Lower leg skin (tissue), 4 donors: ENCODE data around the gene TMEM9. TPM values are rescaled to one million over a fixed set of nuclear protein-coding genes. Genes with fewer than 3 reads are reported as not detected.

Experiments
- DNase-seq, 2 donors: peaks; one replicate each; pipeline ENCODE4 v3.0.0-alpha.2; 2019; ENCODE audit warnings: low spot score in 2 of 2
- H3K4me3 ChIP-seq: fragments of 200-600 bp; sonication (generic); 2 replicates; pipeline ENCODE4 v1.5.1; 2017; ENCODE audit warnings: mild to moderate bottlenecking, low read depth; ENCODE audit not compliant: poor library complexity, severe bottlenecking
- POLR2A ChIP-seq, 2 donors: fragments of 450-650 bp; IDR thresholded peaks; one replicate each; pipeline ENCODE4 v1.6.1; 2016 to 2017; ENCODE audit warnings: antibody characterized with exemption in 2 of 2, mild to moderate bottlenecking in 1 of 2, moderate library complexity in 1 of 2
- WGBS, 2 donors: methylation state at CpG; one replicate each; pipeline ENCODE4 v1.1.5; 2018; 5-methylcytosine and 5-hydroxymethylcytosine counted together
- intact Hi-C: fragments of 100-400 bp; cut with DNase I; formaldehyde crosslinking; loops from one replicate; pipeline ENCODE4 v1.15.0; 2023; ENCODE audit warnings: low total_unique reads
- total RNA-seq, 4 donors: library from RNA; depleted of rRNA; stranded (reverse); fragments of >200 nt; gene quantifications; one replicate each; pipeline ENCODE4 v1.1.0, GENCODE V29; 2016
- TF ChIP-seq, protein P1 (sequence below), 3 donors: fragments of 450-650 bp; IDR thresholded peaks; one replicate each; pipeline ENCODE4 v1.5.1; 2016; ENCODE audit warnings: antibody characterized with exemption in 3 of 3, mild to moderate bottlenecking in 3 of 3, moderate library complexity in 2 of 3

The TMEM9 gene
- total RNA-seq, 4 donors from 2014 or later, result 32.3 to 48.5 (median 45.9) TPM

DNA sequence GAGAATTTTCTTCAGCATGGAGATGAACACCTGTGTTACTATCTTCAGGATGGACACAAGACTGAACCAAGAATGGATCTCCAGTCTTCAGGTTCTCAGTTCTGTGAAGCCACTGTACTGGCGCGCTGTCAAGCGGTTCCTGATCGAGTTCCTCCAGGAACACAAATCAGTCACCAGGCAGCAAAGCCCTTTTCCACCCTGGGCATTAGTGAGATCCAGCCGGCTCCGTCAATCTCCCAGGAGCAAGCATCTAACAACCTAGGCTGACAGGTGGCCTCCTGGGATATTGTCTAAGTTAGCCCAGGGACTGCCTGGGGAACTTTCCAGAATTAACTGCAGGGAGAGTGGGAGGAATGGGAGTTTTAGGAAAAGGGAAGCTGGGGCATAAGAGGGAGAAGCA, 26.6 kb upstream of the TMEM9 start:
- intact Hi-C loops, result no loop called here
- H3K4me3 ChIP-seq, result no peak overlapping the region
- WGBS, 2 donors, result 83 to 96% methylated on average over 6 of the region's 6 CpGs
- no peak for TF ChIP-seq POLR2A (IDR thresholded peaks at IDR 0.05)
- TF ChIP-seq, protein P1, sequence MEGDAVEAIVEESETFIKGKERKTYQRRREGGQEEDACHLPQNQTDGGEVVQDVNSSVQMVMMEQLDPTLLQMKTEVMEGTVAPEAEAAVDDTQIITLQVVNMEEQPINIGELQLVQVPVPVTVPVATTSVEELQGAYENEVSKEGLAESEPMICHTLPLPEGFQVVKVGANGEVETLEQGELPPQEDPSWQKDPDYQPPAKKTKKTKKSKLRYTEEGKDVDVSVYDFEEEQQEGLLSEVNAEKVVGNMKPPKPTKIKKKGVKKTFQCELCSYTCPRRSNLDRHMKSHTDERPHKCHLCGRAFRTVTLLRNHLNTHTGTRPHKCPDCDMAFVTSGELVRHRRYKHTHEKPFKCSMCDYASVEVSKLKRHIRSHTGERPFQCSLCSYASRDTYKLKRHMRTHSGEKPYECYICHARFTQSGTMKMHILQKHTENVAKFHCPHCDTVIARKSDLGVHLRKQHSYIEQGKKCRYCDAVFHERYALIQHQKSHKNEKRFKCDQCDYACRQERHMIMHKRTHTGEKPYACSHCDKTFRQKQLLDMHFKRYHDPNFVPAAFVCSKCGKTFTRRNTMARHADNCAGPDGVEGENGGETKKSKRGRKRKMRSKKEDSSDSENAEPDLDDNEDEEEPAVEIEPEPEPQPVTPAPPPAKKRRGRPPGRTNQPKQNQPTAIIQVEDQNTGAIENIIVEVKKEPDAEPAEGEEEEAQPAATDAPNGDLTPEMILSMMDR (IDR thresholded peaks at IDR 0.05), result no peak
- peak in 1 of 2 donors; percentile 25 for DNase-seq

DNA sequence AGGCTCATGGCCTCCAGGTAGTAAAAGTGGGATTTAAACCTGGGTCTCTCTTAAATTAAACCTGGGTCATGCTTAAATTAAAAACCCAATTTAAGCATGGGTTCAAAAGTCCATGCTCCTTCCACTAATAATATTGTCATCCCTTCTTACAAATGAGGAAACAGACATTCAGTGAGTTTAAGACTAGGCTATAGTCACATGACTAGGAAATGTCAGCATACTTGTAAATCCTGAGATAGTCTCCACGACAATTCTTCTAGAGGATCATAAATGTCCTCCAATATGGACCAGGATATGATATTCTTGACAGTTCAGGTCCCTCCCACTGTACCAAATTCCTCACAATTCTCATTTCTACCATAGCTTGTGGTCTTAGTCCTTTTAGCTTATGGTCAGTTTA, 25.9 kb upstream of the TMEM9 start:
- intact Hi-C loops, result no loop called here
- TF ChIP-seq, protein P1 (IDR thresholded peaks at IDR 0.05), result no peak
- no peak for TF ChIP-seq POLR2A (IDR thresholded peaks at IDR 0.05)
- DNase-seq, result no peak
- no peak overlapping the region for H3K4me3 ChIP-seq
- 66 to 69% methylated on average over 1 of the region's 1 CpG for WGBS, 2 donors

DNA sequence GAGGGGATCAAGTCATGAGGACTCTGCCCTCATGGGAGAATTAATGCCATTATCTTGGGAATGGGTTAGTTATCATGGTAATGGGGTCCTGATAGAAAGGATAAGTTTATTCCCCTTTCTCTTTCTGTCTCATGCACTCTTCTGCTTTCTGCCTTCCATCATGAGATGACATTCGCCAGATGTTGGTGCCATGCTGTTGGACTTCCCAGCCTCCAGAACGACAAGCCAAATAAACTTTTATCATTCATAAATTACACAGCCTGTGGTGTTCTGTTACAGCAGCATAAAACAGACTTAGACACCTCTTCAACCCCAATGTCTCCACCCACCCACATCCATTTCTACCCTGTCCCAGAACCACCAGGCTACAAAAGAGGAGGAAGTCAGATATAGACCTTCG, 24.4 kb upstream of the TMEM9 start:
- WGBS, 2 donors, result 56 to 69% methylated on average over 3 of the region's 3 CpGs
- intact Hi-C loops, result no loop called here
- H3K4me3 ChIP-seq, result no peak overlapping the region
- TF ChIP-seq, protein P1 (IDR thresholded peaks at IDR 0.05), result no peak
- peak in 1 of 2 donors; percentile 29 for DNase-seq

DNA sequence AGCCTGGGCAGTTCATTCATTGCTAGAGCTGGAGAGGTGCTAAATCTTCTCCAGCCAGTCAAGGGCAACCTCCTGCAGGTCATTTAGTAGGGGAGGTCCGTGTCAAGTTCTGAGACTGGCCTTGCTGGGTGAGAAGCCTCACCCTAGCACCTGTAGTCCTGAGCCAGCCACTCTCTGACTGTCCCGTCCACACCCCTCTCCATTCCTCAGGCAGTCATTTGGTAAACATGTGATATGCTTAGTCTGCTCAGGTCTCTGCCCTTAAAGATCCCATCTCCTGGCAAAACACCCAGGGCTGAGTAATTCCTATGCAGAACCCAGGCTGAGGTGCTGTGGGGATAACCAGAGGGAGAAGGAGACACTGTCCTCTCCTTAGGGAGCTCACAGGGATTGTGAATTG, 22.7 kb upstream of the TMEM9 start:
- 48 to 71% methylated on average over 2 of the region's 2 CpGs for WGBS, 2 donors
- intact Hi-C loops, result no loop called here
- no peak overlapping the region for H3K4me3 ChIP-seq
- TF ChIP-seq, protein P1 (IDR thresholded peaks at IDR 0.05), result no peak
- no peak for TF ChIP-seq POLR2A (IDR thresholded peaks at IDR 0.05)
- peak in 1 of 2 donors; percentile 61 for DNase-seq

DNA sequence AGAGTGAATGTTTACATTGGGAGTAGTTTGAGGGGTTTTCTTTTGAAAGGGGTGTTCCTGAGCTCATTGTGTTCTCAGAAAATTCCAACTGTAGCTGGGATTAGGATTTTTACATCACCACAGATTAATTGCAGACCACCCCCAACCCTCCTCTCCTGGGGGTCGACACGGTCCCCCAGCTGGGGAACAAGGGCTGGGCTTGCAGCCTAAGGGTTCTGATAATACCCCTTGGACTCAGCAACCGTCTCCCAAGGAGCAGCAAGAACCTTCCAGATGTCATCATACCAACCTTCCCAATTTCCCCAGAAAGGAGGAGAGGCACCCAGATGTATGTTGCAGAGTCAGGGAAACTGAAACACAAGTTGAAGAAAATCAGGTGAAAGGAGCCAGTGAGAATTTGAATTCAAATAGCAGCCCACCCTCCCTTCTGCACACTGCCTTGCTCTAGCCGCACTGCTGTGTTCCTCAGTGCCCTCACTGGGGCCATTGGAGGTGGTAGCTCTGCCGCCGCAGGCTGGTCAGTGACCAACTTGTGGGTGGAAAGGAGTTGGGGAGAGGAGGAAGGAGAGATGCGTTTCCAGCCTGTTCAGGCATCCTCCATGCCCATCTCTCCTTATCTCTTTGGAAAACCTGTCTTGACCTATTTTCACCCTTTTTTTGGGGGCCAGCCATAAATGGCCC, 21.7 kb upstream of the TMEM9 start:
- WGBS, 2 donors, result 73 to 80% methylated on average over 7 of the region's 7 CpGs
- peak in 1 of 2 donors; percentile 67 for DNase-seq
- intact Hi-C loops, result no loop called here
- H3K4me3 ChIP-seq, result no peak overlapping the region
- TF ChIP-seq POLR2A (IDR thresholded peaks at IDR 0.05), result no peak
- TF ChIP-seq, protein P1 (IDR thresholded peaks at IDR 0.05), result no peak

DNA sequence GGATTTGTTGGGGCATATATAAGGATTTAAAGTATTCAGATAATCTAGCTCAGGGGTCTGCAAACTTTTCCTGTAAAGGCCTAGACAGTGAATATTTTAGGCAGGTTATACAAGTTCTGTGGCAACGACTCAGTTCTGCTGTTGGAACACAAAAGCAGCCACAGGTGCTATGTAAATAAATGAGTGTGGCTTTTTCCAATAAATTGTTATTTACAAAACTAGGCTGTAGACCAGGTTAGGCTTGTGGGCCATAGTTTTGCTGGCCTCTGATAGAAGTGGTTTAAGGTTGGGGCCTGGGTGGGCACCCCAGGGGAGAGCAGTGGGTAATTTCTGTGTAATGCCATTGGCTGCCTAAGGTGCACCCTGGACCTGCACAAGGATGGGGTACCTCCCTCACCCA, 19.5 kb upstream of the TMEM9 start:
- H3K4me3 ChIP-seq, result no peak overlapping the region
- intact Hi-C loops, result no loop called here
- TF ChIP-seq POLR2A (IDR thresholded peaks at IDR 0.05), result no peak
- TF ChIP-seq, protein P1 (IDR thresholded peaks at IDR 0.05), result no peak
- 60 to 75% methylated on average over 1 of the region's 1 CpG for WGBS, 2 donors
- DNase-seq, result peak in 1 of 2 donors; percentile 43
